ENCODE data around the gene DSTN.
A peak's percentile ranks its signal among the peaks of the same experiment; 100 is the strongest.

DSTN gene

GRCh38 chr20:17638835-17639407 lies 69.0 kb downstream of the DSTN start:
- no peak for DNase-seq

- no peak for DNase-seq
Measured at GRCh38 chr20:17640146-17640874, 70.4 kb downstream of the DSTN start.

- no peak for DNase-seq
Measured at GRCh38 chr20:17640875-17641378, 71.1 kb downstream of the DSTN start.

GRCh38 chr20:17641520-17641964 lies 71.7 kb downstream of the DSTN start:
- DNase-seq = no peak

- no peak for DNase-seq
Measured at GRCh38 chr20:17641993-17642392, 72.1 kb downstream of the DSTN start.

GRCh38 chr20:17642404-17643269 lies 72.8 kb downstream of the DSTN start:
- no peak for DNase-seq

GRCh38 chr20:17643531-17644188 lies 73.8 kb downstream of the DSTN start:
- no peak for DNase-seq

- no peak for DNase-seq
Measured at GRCh38 chr20:17644451-17644850, 74.6 kb downstream of the DSTN start.

GRCh38 chr20:17645010-17645409 lies 75.1 kb downstream of the DSTN start:
- DNase-seq = no peak

- DNase-seq = no peak
Measured at GRCh38 chr20:17645546-17646208, 75.8 kb downstream of the DSTN start.

- DNase-seq = no peak
Measured at GRCh38 chr20:17646209-17646960, 76.5 kb downstream of the DSTN start.

GRCh38 chr20:17646961-17647301 lies 77.1 kb downstream of the DSTN start:
- no peak for DNase-seq

- no peak for DNase-seq
Measured at GRCh38 chr20:17647391-17648314, 77.8 kb downstream of the DSTN start.

GRCh38 chr20:17648315-17648646 lies 78.4 kb downstream of the DSTN start:
- no peak for DNase-seq

GRCh38 chr20:17648791-17649730 lies 79.2 kb downstream of the DSTN start:
- DNase-seq = peak; percentile 50

GRCh38 chr20:17650301-17651128 lies 80.6 kb downstream of the DSTN start:
- no peak for DNase-seq

- DNase-seq = no peak
Measured at GRCh38 chr20:17651129-17651759, 81.4 kb downstream of the DSTN start.

- DNase-seq = no peak
Measured at GRCh38 chr20:17651760-17652388, 82.0 kb downstream of the DSTN start.

Data from stimulated activated CD8-positive, alpha-beta memory T cell treated with anti-CD3 and anti-CD28 coated beads, Interleukin-4, amount 100 ng/mL, for 48 hours (primary cell).